ENCODE results near the gene AKIRIN1. TPM values are rescaled to one million over a fixed set of nuclear protein-coding genes. Genes with fewer than 3 reads are reported as not detected.
"Not testable (repeated sequence)": the region's sequence is repeated elsewhere in the genome, so short reads cannot be mapped to it uniquely, and the experiment has no call there.

The AKIRIN1 gene, protein sequence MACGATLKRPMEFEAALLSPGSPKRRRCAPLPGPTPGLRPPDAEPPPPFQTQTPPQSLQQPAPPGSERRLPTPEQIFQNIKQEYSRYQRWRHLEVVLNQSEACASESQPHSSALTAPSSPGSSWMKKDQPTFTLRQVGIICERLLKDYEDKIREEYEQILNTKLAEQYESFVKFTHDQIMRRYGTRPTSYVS
- total RNA-seq = 10 to 100 TPM; 73.9 to 74.6 TPM

DNA sequence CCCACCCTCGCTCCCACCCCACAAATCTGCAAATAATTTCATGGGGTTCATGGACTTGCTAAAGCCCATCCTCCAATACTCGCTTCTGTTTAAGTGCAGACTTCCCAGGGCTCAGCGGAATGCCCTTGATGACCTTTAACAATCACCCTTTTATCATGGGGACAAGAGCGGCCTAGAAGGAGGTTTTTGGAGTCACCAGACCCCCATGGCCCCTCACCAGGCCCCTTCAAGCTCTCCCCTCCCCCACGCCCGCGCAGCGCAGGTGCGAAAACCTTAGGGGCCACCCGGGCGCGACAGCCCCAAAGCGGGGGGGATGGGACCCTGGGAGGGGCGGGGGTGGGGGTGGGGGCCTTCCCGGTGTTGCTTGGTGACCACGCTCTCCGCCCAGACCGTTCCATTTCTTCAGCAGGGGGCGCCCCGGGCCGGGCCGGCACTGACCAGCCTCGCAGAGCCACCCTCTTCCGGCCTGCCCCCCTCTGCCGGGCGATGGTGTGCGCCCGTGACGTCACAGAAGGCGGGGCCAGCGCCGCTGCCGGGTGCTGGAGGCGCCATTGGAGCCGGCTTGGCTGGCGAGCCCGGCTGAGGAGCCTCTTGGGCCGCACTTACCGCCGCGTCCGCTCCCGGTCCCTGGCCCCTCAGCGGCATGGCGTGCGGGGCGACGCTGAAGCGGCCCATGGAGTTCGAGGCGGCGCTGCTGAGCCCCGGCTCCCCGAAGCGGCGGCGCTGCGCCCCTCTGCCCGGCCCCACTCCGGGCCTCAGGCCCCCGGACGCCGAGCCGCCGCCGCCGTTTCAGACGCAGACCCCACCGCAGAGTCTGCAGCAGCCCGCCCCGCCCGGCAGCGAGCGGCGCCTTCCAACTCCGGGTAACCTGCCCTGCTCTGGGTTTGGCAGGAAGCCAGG, at the start of gene AKIRIN1:
Gene AKIRIN1, plus strand, starts transcription at position 539 of the 900 bp plus-strand sequence. Its CDS starts 105 bp downstream, at position 644.
- Mint-ChIP-seq H3K4me3 (peak within 1 kb of the TSS; percentile 87 to 94), H3K36me3 (ENCODE audit: insufficient read depth in 2 of 2) (peaks cover 8 to 22% of the 10 kb centered on the region in 2 donors), H3K27me3 (ENCODE audit: low read depth) (no peaks in the 10 kb centered on the region), H3K27ac (peak within 1 kb of the TSS; percentile 86), H3K9me3 (no peaks in the 10 kb centered on the region), H3K4me1 (ENCODE audit: low read depth) (peaks cover 65% of the 10 kb centered on the region)
- peak; percentile 99 to 100 for DNase-seq
- ATAC-seq (replicated peaks in 1 of 2) = peak; percentile 97

DNA sequence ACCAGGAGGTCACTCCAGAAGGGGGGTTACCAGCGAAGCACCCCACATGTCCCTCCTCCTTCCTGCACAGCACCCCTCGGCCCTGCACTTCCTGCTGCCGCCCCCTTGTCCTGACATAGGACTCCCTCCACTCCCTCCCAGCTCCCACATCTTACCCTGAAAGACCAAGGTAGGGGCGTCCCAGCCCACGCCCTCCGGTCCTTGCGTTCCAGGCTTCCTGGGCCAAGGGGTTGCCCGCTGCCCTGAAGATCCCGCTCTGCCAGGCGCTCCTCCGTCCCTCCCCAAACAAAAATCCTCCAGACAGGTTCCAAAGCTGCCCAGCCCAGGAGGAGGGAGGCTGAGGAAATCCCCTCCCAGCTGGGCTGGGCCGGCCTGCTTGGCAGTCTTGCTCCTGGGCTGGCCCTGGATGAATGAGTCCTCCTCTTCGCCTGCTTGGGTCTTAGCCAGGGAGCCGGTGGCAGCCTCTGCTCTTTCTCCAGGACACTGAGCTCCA, 49.5 kb upstream of the AKIRIN1 start, which contains the start of gene RHBDL2:
Gene RHBDL2, minus strand, starts transcription at position 304 of the 493 bp plus-strand sequence. CDS start 22,618 bp downstream, outside the sequence.
- no peaks in the 10 kb centered on the region for H3K9me3 Mint-ChIP-seq
- no peaks in the 10 kb centered on the region for H3K4me1 Mint-ChIP-seq (ENCODE audit: low read depth)
- no peaks in the 10 kb centered on the region for H3K36me3 Mint-ChIP-seq (ENCODE audit: insufficient read depth in 2 of 2)
- no peak within 1 kb of the TSS for H3K4me3 Mint-ChIP-seq
- H3K27ac Mint-ChIP-seq = no peak within 1 kb of the TSS
- ATAC-seq (replicated peaks in 1 of 2) (no peak), DNase-seq (no peak)
- no peaks in the 10 kb centered on the region for H3K27me3 Mint-ChIP-seq (ENCODE audit: low read depth)

GRCh38 chr1:38942664-38943428, 48.2 kb upstream of the AKIRIN1 start:
- H3K4me3 Mint-ChIP-seq = no peak overlapping the region
- no peak for ATAC-seq (replicated peaks in 1 of 2)
- H3K27me3 Mint-ChIP-seq (ENCODE audit: low read depth) = no peaks in the 10 kb centered on the region
- H3K27ac Mint-ChIP-seq = no peak overlapping the region
- H3K36me3 Mint-ChIP-seq (ENCODE audit: insufficient read depth in 2 of 2) = no peaks in the 10 kb centered on the region
- H3K9me3 Mint-ChIP-seq = no peaks in the 10 kb centered on the region
- H3K4me1 Mint-ChIP-seq (ENCODE audit: low read depth) = no peaks in the 10 kb centered on the region
- no peak for DNase-seq

- no peaks in the 10 kb centered on the region for H3K9me3 Mint-ChIP-seq
- H3K4me3 Mint-ChIP-seq = no peak overlapping the region
- no peak for DNase-seq
- H3K36me3 Mint-ChIP-seq (ENCODE audit: insufficient read depth in 2 of 2) = no peaks in the 10 kb centered on the region
- ATAC-seq (replicated peaks in 1 of 2) = no peak
- H3K27ac Mint-ChIP-seq = no peak overlapping the region
- H3K4me1 Mint-ChIP-seq (ENCODE audit: low read depth) = no peaks in the 10 kb centered on the region
- H3K27me3 Mint-ChIP-seq (ENCODE audit: low read depth) = no peaks in the 10 kb centered on the region
Measured at GRCh38 chr1:38944547-38944946, 46.5 kb upstream of the AKIRIN1 start.

- Mint-ChIP-seq H3K27ac (no peak overlapping the region), H3K4me3 (no peak overlapping the region), H3K36me3 (ENCODE audit: insufficient read depth in 2 of 2) (no peaks in the 10 kb centered on the region), H3K4me1 (ENCODE audit: low read depth) (peaks cover 10% of the 10 kb centered on the region), H3K27me3 (ENCODE audit: low read depth) (no peaks in the 10 kb centered on the region), H3K9me3 (no peaks in the 10 kb centered on the region)
- DNase-seq (no peak), ATAC-seq (replicated peaks in 1 of 2) (no peak)
Measured at GRCh38 chr1:38950553-38950952, 40.5 kb upstream of the AKIRIN1 start.

DNA sequence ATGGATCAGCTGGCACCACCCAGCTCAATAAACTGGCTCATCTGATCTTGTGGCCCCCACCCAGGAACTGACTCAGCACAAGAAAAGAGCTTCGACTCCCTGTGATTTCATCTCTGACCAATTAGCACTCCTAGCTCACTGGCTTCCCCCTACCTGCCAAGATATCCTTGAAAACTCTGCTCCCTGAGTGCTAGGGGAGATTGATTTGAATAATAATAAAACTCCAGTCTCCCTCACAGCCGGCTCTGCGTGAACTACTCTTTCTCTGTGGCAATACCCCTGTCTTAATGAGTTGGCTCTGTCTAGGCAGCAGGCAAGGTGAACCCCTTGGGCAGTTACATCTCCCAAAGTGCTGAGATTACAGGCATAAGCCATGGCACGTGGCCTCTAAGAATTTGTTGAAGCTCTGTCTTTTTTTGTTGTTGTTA, 37.6 kb upstream of the AKIRIN1 start:
- Mint-ChIP-seq H3K27ac (no peak overlapping the region), H3K27me3 (ENCODE audit: low read depth) (no peaks in the 10 kb centered on the region), H3K36me3 (ENCODE audit: insufficient read depth in 2 of 2) (no peaks in the 10 kb centered on the region), H3K9me3 (no peaks in the 10 kb centered on the region), H3K4me1 (ENCODE audit: low read depth) (peaks cover 10% of the 10 kb centered on the region), H3K4me3 (peak overlapping the region in 1 of 2 donors; percentile 45)
- no peak for ATAC-seq (replicated peaks in 1 of 2)
- no peak for DNase-seq

GRCh38 chr1:38958967-38959366, 32.1 kb upstream of the AKIRIN1 start:
- no peak overlapping the region for H3K4me3 Mint-ChIP-seq
- no peak overlapping the region for H3K27ac Mint-ChIP-seq
- H3K27me3 Mint-ChIP-seq (ENCODE audit: low read depth) = no peaks in the 10 kb centered on the region
- no peaks in the 10 kb centered on the region for H3K36me3 Mint-ChIP-seq (ENCODE audit: insufficient read depth in 2 of 2)
- ATAC-seq (replicated peaks in 1 of 2) (no peak), DNase-seq (no peak)
- H3K4me1 Mint-ChIP-seq (ENCODE audit: low read depth) = peaks cover 12% of the 10 kb centered on the region
- no peaks in the 10 kb centered on the region for H3K9me3 Mint-ChIP-seq

- ATAC-seq (replicated peaks in 1 of 2) = no peak
- no peak overlapping the region for H3K27ac Mint-ChIP-seq
Measured at GRCh38 chr1:38962113-38962512, 29.0 kb upstream of the AKIRIN1 start.

DNA sequence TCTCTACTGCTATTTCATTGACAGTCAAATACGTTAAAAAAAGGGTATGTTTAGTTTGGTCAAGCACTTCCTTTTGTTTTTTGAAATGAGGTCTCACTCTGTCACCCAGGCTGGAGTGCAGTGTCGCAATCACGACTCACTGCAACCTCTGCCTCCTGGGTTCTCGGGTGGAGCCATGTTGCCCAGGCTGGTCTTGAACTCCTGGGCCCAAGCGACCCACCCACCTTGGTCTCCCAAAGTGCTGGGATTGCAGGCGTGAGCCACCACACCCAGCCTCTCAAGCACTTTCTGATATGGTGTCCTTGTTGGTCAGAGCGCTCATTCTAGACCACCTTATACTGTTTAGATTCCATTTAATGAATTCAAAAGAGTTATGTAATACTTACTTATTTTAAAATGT, 28.5 kb upstream of the AKIRIN1 start:
- H3K27me3 Mint-ChIP-seq (ENCODE audit: low read depth) = no peaks in the 10 kb centered on the region
- no peak overlapping the region for H3K4me3 Mint-ChIP-seq
- no peak overlapping the region for H3K27ac Mint-ChIP-seq
- H3K4me1 Mint-ChIP-seq (ENCODE audit: low read depth) = peaks cover 14% of the 10 kb centered on the region
- no peaks in the 10 kb centered on the region for H3K36me3 Mint-ChIP-seq (ENCODE audit: insufficient read depth in 2 of 2)
- ATAC-seq (replicated peaks in 1 of 2) (no peak), DNase-seq (no peak)
- no peaks in the 10 kb centered on the region for H3K9me3 Mint-ChIP-seq

More at GRCh38 chr1:38962113-38962512, 29.0 kb upstream of the AKIRIN1 start:
- Mint-ChIP-seq H3K36me3 (ENCODE audit: insufficient read depth in 2 of 2) (no peaks in the 10 kb centered on the region), H3K4me3 (no peak overlapping the region), H3K4me1 (ENCODE audit: low read depth) (peaks cover 14% of the 10 kb centered on the region), H3K27me3 (ENCODE audit: low read depth) (no peaks in the 10 kb centered on the region), H3K9me3 (no peaks in the 10 kb centered on the region)
- DNase-seq = no peak

DNA sequence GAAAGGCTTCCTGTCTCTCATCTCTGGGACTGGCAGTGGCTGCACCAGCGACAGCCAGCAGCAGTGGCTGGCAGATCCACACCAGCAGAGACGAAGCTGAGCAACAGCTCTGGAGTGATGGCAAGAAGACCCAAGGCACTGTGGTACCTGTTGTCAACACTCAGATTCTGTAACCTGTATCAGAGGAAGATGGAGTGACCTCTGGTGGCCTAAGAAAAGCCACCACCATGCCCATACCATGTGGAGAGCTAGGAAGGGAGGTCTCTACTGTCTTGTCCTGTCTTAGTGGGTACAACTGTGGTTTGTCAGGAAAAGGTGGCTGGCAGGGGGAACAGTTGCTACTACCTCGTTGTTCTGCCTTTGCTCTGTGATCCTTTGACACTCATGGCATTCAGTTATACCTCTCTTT, 26.9 kb upstream of the AKIRIN1 start:
- peaks cover 14% of the 10 kb centered on the region for H3K4me1 Mint-ChIP-seq (ENCODE audit: low read depth)
- no peak overlapping the region for H3K27ac Mint-ChIP-seq
- H3K27me3 Mint-ChIP-seq (ENCODE audit: low read depth) = no peaks in the 10 kb centered on the region
- DNase-seq (peak in 1 of 2 donors; percentile 3), ATAC-seq (replicated peaks in 1 of 2) (peak; percentile 61 to 64)
- H3K9me3 Mint-ChIP-seq = no peaks in the 10 kb centered on the region
- no peak overlapping the region for H3K4me3 Mint-ChIP-seq
- no peaks in the 10 kb centered on the region for H3K36me3 Mint-ChIP-seq (ENCODE audit: insufficient read depth in 2 of 2)

- not testable (repeated sequence) for H3K27me3 Mint-ChIP-seq (ENCODE audit: low read depth); H3K4me1 Mint-ChIP-seq (ENCODE audit: low read depth); H3K4me3 Mint-ChIP-seq; H3K9me3 Mint-ChIP-seq; H3K27ac Mint-ChIP-seq; DNase-seq; H3K36me3 Mint-ChIP-seq (ENCODE audit: insufficient read depth in 2 of 2); ATAC-seq (replicated peaks in 1 of 2)
Measured at GRCh38 chr1:38973145-38973544, 17.9 kb upstream of the AKIRIN1 start.

DNA sequence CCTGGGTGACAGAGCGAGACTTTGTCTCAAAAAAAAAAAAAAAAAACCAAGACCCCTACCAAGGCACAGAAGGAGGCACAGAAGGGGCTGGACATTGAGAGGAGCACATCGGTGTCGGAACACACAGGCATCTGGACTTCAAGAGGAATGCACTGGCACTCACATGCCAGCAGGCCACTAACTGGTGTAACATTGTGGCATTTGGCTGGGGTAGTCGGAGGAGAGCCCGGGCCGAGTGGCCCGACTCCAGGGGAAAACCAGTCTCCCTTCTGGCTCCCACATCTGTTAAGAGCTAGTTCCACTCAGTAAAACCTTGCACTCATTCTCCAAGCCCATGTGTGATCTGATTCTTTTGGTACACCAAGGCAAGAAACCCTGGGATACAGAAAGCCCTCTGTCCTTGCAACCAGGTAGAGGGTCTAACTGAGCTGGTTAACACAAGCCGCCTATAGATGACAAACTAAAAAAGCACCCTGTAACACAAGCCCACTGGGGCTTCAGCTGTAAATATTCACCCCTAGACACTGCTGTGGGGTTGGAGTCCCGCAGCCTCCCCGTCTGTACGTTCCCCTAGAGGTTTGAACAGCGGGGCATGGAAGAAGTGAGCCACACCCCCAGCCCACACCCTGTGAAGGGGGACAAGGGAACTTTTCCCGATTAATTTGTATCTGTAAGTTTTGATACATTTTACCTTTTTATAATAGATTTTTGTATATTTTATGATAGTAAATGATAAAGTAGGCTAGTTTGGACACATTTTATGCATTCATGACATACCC, 17.2 kb upstream of the AKIRIN1 start:
- peaks cover 0 to 3% of the 10 kb centered on the region in 2 donors for H3K9me3 Mint-ChIP-seq
- no peak overlapping the region for H3K27ac Mint-ChIP-seq
- DNase-seq = no peak
- no peaks in the 10 kb centered on the region for H3K27me3 Mint-ChIP-seq (ENCODE audit: low read depth)
- peaks cover 3 to 6% of the 10 kb centered on the region in 2 donors for H3K36me3 Mint-ChIP-seq (ENCODE audit: insufficient read depth in 2 of 2)
- H3K4me1 Mint-ChIP-seq (ENCODE audit: low read depth) = no peaks in the 10 kb centered on the region
- ATAC-seq (replicated peaks in 1 of 2) = no peak
- no peak overlapping the region for H3K4me3 Mint-ChIP-seq
